Activated naive CD4-positive, alpha-beta T cell treated with anti-CD3 and anti-CD28 coated beads, Interleukin-2, amount 10 ng/mL, durations not matched to agents 7 days and 5 days (primary cell): ENCODE data around the gene TNNC1.

Experiments used
- CTCF ChIA-PET: fragments of 350-600 bp; sonication (Branson Sonifier 250); formaldehyde crosslinking; loops from one replicate; lab custom pipeline; 2021; ENCODE audit warnings: antibody characterized with exemption; lab: Charles Lee
- DNase-seq: peaks from one replicate; pipeline ENCODE4 v3.0.0-alpha.2; 2020
- H3K27ac Mint-ChIP-seq: one replicate; pipeline ENCODE4 v1.8.0; 2021; ENCODE audit warnings: mild to moderate bottlenecking, moderate library complexity, mixed read lengths
- H3K27me3 Mint-ChIP-seq: one replicate; pipeline ENCODE4 v1.8.0; 2021; ENCODE audit warnings: mild to moderate bottlenecking, mixed read lengths
- H3K36me3 Mint-ChIP-seq: one replicate; pipeline ENCODE4 v1.8.0; 2021; ENCODE audit warnings: mixed read lengths
- H3K4me1 Mint-ChIP-seq: one replicate; pipeline ENCODE4 v1.8.0; 2021; ENCODE audit warnings: mixed read lengths
- H3K4me3 Mint-ChIP-seq: one replicate; pipeline ENCODE4 v1.8.0; 2021; ENCODE audit warnings: mild to moderate bottlenecking, moderate library complexity, mixed read lengths
- H3K9me3 Mint-ChIP-seq: one replicate; pipeline ENCODE4 v1.8.0; 2021; ENCODE audit warnings: mixed read lengths

TNNC1 gene

DNA sequence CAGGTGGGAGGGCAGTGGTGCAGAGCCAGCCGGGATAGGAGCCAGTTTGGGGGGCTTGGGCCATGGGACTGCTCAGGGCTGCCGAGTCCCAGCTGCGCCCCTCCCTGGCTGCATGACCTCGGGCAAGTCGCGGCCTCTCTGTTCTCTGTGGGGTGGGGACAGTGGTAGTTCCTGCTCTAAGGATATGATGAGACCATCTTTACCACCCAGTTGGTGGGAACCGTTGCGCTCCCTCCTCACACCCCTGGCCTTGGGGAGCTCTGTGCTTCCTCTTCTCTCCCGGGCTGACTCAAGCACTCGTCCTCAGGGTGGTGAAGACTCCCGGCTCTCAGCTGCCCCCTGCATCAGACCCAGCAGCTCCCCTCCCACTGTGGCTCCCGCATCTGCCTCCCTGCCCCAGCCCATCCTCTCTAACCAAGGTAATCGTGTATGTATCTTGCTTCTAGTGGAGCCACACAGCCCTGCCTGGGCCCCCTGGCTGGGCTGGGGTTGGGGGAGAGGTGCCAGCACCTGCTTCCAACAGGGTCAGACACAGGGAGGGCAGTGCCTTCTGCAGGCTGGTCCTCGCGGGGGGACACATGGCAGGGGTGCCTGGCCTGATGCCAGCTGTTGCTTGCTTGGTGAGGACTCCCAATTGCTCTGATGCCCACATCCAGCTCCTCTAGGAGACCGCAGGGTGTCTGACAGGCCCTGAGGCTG lies 26.2 kb upstream of the TNNC1 start:
- DNase-seq = no peak
- no peaks in the 10 kb centered on the region for H3K9me3 Mint-ChIP-seq
- H3K4me3 Mint-ChIP-seq = no peak overlapping the region
- H3K27me3 Mint-ChIP-seq = no peaks in the 10 kb centered on the region
- no peak overlapping the region for H3K27ac Mint-ChIP-seq
- H3K36me3 Mint-ChIP-seq = peaks cover 37% of the 10 kb centered on the region
- no peaks in the 10 kb centered on the region for H3K4me1 Mint-ChIP-seq
- CTCF ChIA-PET = no interaction called here

DNA sequence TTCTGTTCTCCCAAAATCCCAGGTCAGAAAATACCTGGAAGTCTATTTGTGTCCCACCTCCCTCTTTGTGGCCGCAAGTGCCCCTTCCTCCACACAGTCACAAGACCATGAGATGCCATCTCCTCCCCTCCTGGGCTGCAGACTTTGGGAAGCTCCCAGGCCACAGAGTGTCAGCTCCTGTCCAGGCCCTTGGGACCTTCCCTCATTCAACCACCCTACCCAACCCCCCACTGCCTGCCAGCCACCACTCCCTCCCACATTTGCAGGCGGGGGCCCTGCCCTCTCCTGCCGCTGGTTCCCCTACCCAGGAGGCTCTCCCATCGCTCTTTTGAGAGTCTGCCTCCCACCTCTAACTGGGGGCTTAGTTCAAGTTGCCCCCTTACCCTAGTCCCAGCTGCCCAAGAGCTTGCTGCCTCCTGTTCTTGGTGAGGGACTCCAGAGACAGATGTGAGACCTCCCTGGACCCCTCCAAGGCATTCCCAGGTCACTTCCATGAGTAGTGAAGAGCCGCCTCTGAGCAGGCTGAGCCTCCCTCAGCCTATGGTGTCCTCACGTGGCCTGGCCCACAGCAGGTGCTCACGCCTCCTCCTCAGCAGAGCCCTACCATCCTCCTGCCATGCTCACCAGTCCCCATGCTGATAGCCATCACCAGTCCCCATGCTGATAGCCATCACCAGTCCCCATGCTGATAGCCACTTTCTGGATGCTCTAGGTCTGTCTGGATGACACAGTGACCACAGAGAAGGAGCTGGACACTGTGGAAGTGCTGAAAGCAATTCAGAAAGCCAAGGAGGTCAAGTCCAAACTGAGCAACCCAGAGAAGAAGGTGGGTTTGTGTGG lies 25.4 kb upstream of the TNNC1 start:
- DNase-seq = no peak
- H3K36me3 Mint-ChIP-seq = peaks cover 39% of the 10 kb centered on the region

DNA sequence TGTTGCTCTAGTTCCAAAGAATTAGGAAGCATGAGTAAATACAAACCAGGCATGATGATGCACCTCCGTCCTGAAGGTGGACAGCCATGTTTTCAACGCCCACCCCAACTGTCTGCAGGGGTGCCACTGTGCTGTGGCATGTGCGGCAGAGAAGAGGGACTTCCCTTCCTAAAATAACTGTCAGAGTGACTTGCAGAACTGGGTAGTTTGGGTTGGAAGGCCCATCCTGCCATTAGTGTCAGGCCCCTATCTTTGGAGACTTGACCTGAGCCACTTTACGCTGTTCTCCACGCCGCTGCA lies 23.9 kb upstream of the TNNC1 start:
- H3K4me3 Mint-ChIP-seq = no peak overlapping the region
- peaks cover 40% of the 10 kb centered on the region for H3K36me3 Mint-ChIP-seq
- H3K27me3 Mint-ChIP-seq = no peaks in the 10 kb centered on the region
- CTCF ChIA-PET = no interaction called here
- no peak overlapping the region for H3K27ac Mint-ChIP-seq
- DNase-seq = no peak
- no peaks in the 10 kb centered on the region for H3K4me1 Mint-ChIP-seq
- no peaks in the 10 kb centered on the region for H3K9me3 Mint-ChIP-seq

More for the DNA sequence above, 25.4 kb upstream of the TNNC1 start:
- Mint-ChIP-seq H3K27ac (no peak overlapping the region), H3K4me3 (no peak overlapping the region), H3K9me3 (no peaks in the 10 kb centered on the region), H3K27me3 (no peaks in the 10 kb centered on the region), H3K4me1 (no peaks in the 10 kb centered on the region)
- CTCF ChIA-PET = no interaction called here

DNA sequence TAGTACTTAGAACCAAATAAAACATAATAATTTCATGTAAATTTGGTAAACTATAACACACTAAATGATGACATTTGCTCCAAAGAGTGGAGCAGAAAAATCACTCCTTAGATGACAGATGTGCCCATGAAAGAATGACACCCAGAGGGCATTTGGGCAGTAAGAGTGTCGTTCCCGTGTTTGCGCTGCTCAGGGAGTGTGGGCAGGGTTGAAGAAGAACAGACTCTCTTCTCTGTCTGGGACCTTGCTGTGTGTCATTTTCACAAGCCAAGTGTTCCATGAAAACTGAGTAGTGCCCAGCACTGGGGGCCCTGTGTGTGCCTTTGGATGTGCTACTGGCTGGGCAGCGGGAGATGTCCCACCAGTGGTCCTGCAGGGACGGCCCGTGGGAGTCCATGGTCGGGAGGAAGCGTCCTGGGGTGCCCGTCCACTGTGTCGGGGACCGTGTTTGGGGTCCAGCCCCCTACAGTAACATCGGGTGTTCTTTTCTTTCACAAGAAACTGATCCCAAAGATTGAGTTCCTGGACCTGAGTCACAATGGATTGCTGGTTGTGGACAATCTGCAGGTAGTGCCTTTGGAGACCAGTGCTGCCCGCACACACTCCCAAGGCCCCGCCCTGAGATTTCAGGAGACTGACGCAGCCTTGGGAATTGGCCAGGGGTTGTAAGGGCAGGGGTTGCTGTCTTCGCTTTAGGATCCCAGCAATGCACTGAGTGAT lies 23.4 kb upstream of the TNNC1 start:
- CTCF ChIA-PET = no interaction called here
- DNase-seq = no peak
- Mint-ChIP-seq H3K4me3 (no peak overlapping the region), H3K9me3 (no peaks in the 10 kb centered on the region), H3K4me1 (no peaks in the 10 kb centered on the region), H3K36me3 (peaks cover 43% of the 10 kb centered on the region), H3K27ac (no peak overlapping the region), H3K27me3 (no peaks in the 10 kb centered on the region)

DNA sequence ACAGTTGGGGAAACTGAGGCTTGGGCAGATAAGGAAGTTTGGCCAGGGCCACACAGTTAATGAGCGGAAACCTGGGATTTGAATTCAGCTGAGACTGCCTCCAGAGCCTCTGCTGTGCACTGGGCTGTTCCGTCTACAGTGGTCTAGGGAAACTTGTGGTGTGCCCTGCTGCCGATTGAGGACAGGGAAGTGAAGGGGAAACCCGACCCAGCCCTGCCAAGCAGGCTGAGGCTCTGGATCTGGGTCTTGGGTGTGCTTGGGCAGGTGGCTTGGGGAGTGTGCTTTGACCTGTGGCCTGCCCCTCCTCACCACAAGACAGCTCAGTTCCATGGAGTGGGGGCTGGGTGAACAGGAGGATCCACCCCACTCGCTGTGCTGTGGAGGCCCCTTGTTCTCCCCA lies 19.2 kb upstream of the TNNC1 start:
- H3K27ac Mint-ChIP-seq = no peak overlapping the region
- H3K4me3 Mint-ChIP-seq = no peak overlapping the region
- H3K36me3 Mint-ChIP-seq = peaks cover 29% of the 10 kb centered on the region
- no peaks in the 10 kb centered on the region for H3K4me1 Mint-ChIP-seq
- CTCF ChIA-PET = interaction anchor here (1.1 to 2.2 kb wide), 3 partner anchors 9 to 210 kb away, joined by 3 to 5 read pairs (median 4); no protein-coding TSS in a partner anchor
- DNase-seq = no peak
- no peaks in the 10 kb centered on the region for H3K27me3 Mint-ChIP-seq
- H3K9me3 Mint-ChIP-seq = no peaks in the 10 kb centered on the region

DNA sequence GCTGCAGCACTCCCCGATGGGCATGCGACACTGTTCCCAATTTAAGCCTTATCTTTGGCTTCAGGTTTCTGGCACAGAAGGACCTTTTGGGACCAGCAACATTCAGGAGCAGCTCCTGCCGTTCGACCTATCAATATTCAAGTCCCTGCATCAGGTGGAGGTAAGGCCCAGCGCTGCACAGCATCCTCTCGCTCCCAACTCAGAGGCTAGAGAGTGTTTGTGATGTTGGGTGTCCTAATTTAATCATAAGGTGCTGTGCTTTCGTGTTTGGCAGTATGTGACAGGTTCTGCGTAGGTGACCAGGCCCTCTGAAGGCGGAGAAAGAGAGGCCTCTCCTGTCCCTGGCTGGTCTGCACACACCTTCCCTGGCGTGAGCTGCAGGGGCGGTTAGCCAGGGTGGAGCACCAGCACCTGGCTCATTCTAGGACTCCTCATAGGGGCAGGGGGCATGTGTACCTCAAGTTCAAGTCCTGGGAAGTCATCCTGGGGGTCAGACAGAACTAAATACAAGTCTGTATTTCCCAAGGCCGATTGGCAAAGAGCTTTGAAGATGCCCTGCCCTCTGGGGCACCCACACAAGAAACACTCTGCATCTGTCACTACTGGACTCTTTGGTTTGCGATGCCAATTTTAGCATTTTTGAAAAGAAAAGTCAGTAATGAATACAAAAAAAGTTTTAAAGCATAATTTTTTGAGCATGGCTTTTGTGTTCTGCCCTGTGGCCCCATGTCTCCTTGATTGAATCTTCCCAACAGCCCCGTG lies 18.6 kb upstream of the TNNC1 start:
- no peak overlapping the region for H3K4me3 Mint-ChIP-seq
- peaks cover 27% of the 10 kb centered on the region for H3K36me3 Mint-ChIP-seq
- CTCF ChIA-PET = interaction anchor here (1.1 to 2.2 kb wide), 3 partner anchors 44 to 211 kb away, joined by 4 to 5 read pairs (median 4); no protein-coding TSS in a partner anchor
- DNase-seq = no peak
- no peak overlapping the region for H3K27ac Mint-ChIP-seq
- H3K4me1 Mint-ChIP-seq = no peaks in the 10 kb centered on the region
- no peaks in the 10 kb centered on the region for H3K9me3 Mint-ChIP-seq
- no peaks in the 10 kb centered on the region for H3K27me3 Mint-ChIP-seq

DNA sequence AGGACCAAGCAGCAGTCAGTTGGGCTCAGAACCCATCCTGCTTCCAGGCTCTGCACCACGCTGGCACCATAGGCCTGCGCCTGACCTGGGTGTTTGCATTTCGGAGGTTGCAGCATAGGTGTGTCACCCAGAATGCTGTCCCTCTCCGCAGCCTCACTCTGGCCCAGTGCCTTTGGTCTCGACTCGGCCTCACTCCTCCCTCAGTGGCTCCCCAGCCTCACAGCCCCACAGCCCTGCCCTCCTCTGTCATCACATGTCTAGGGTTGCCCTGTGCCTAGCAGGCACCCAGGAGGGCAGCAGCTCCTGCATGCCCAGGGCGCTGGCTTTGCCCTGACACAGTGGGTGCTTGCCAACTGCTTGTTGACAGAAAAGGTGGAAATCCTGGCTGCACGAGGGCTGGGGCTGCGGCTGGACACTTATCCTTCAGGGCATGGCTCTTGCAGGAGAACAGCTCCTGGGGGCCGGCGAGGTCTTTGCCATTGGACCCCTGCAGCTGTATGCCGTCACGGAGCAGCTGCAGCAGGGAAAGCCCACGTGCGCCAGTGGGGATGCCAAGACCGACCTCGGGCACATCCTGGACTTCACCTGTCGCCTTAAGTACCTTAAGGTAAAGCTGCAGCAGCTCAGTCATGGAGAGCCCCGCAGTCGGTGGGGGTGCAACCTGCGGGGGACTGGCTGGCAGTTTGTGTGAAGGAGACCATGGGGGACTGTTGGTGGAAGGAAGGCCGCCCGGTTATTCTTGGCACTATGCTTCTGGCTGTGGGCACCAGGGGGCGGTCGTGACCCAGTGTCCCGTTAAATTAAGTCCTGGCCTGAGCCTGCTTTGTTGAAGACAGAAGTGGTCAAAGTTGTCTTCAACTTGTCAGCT lies 17.8 kb upstream of the TNNC1 start:
- H3K4me1 Mint-ChIP-seq = no peaks in the 10 kb centered on the region
- CTCF ChIA-PET = interaction anchor here (1.1 to 2.2 kb wide), 3 partner anchors 44 to 212 kb away, joined by 4 to 5 read pairs (median 4); no protein-coding TSS in a partner anchor
- no peaks in the 10 kb centered on the region for H3K9me3 Mint-ChIP-seq
- no peak overlapping the region for H3K4me3 Mint-ChIP-seq
- H3K27ac Mint-ChIP-seq = no peak overlapping the region
- DNase-seq = peak; percentile 48
- peaks cover 27% of the 10 kb centered on the region for H3K36me3 Mint-ChIP-seq
- H3K27me3 Mint-ChIP-seq = no peaks in the 10 kb centered on the region

DNA sequence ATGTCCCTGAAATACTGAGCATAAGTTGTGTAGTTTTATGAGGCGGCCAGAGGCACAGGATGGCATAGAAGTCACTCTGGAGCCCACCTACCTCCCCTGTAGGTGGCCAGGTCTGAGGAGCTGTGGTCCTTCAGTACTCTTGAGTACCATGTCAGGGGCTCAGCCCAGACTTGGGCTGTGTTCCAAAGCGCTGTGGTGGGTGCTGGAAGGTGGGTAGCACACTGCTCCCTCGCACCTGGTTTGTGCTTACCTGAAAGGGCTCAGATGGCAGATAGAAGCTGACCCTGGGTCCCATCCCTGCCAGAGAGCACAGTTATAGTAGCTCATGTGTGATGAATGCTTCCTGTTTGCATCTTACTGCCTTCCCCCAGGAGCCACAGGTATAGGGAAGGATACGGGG lies 17.1 kb upstream of the TNNC1 start:
- no peak for DNase-seq
- peaks cover 22% of the 10 kb centered on the region for H3K36me3 Mint-ChIP-seq
- peak overlapping the region; percentile 7 for H3K27ac Mint-ChIP-seq
- H3K27me3 Mint-ChIP-seq = no peaks in the 10 kb centered on the region
- CTCF ChIA-PET = no interaction called here
- H3K4me3 Mint-ChIP-seq = no peak overlapping the region
- H3K9me3 Mint-ChIP-seq = no peaks in the 10 kb centered on the region
- no peaks in the 10 kb centered on the region for H3K4me1 Mint-ChIP-seq

DNA sequence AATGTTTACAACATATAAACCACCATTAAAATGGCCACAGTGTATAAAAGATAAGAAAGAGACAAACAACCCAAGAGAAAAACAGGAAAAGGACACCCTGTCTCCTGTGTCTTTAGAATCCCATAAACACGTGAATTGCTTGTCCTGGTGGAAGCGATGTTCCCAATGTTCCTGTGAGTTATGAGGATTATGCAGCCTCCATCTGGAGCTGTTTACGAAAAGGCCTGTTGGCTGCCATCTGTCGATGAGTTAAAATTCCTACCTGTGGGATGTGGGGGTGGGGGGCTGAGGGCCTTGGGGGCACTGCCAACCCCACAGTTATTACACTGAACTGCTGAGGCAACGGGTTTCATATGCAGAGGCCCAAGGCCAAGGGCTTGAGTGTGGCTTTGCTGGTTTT lies 15.2 kb upstream of the TNNC1 start:
- Mint-ChIP-seq H3K4me1 (no peaks in the 10 kb centered on the region), H3K36me3 (peaks cover 15% of the 10 kb centered on the region), H3K4me3 (no peak overlapping the region), H3K27ac (no peak overlapping the region), H3K27me3 (no peaks in the 10 kb centered on the region), H3K9me3 (no peaks in the 10 kb centered on the region)
- CTCF ChIA-PET = no interaction called here
- no peak for DNase-seq

DNA sequence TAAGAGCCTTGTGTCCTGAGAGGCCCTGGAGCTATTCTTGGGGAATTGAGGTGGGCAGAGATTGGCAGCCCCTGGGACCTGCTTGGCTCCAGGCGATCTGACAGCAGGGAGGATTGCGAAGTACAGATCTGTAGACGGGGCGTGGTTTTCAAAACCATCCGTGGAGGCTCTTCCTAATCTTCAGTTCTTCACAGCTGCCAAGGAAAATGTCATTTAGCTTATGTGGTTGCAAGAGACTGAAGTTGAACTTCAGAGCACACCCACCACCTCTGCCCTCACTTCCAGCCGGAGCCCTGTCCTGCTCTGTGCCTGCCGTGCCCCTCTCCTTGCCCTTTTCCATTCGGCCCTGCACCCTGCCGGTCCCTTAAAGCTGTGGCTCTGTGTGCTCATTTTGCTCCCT lies 14.5 kb upstream of the TNNC1 start:
- CTCF ChIA-PET = interaction anchor here (1.3 kb wide), 1 partner anchor 22 kb away, joined by 5 read pairs; no protein-coding TSS in a partner anchor
- peaks cover 12% of the 10 kb centered on the region for H3K36me3 Mint-ChIP-seq
- no peaks in the 10 kb centered on the region for H3K9me3 Mint-ChIP-seq
- no peaks in the 10 kb centered on the region for H3K4me1 Mint-ChIP-seq
- no peak for DNase-seq
- no peak overlapping the region for H3K4me3 Mint-ChIP-seq
- no peaks in the 10 kb centered on the region for H3K27me3 Mint-ChIP-seq
- H3K27ac Mint-ChIP-seq = no peak overlapping the region

DNA sequence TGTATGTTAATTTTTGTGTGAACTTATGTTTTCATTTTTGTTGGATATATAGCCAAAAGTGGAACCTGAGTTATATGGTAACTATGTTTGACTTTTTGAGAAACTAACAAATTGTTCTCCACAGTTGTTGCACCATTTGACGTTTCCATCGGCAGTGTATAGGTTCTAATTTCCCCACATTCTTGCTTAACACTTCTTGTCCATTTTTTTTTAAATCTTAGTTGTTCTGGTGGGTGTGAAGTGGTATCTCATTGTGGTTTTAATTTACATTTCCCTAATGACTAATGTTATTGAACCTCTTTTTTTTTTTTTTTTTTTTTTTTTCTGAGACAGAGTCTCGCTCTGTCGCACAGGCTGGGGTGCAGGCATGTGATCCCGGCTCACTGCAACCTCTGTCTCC lies 9.6 kb upstream of the TNNC1 start:
- no peak for DNase-seq
- no peaks in the 10 kb centered on the region for H3K9me3 Mint-ChIP-seq
- H3K27ac Mint-ChIP-seq = no peak overlapping the region
- H3K4me1 Mint-ChIP-seq = peaks cover 3% of the 10 kb centered on the region
- no peaks in the 10 kb centered on the region for H3K27me3 Mint-ChIP-seq
- H3K36me3 Mint-ChIP-seq = peaks cover 16% of the 10 kb centered on the region
- CTCF ChIA-PET = no interaction called here
- H3K4me3 Mint-ChIP-seq = no peak overlapping the region

DNA sequence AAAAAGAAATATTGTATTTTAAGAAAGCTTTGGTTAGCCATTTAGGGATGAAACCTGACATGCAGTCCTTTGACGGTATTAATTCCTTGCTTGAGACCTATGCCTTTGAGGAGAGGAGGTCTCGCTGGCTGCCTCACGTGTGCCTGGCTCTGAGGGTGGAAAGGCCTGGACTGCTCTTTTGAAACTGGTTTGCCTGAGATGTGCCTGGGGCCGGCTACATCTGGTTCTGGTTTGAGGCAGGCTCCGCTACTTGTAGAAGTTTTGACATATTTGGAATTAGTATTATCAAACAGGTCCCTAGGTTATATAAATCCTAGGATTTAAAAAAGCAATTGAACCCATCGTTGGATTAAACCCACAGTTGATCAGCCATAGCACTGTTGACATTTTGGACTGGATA lies 8.0 kb upstream of the TNNC1 start:
- Mint-ChIP-seq H3K9me3 (no peaks in the 10 kb centered on the region), H3K4me1 (peaks cover 19% of the 10 kb centered on the region), H3K4me3 (no peak overlapping the region), H3K27me3 (no peaks in the 10 kb centered on the region), H3K27ac (no peak overlapping the region), H3K36me3 (peaks cover 29% of the 10 kb centered on the region)
- DNase-seq = no peak
- CTCF ChIA-PET = no interaction called here
